ENCODE data around the gene C4B. TPM values are rescaled to one million over a fixed set of nuclear protein-coding genes. Genes with fewer than 3 reads are reported as not detected.

C4B gene
- total and polyA plus RNA-seq, 9 of the 15 experiments (the other 6 are each of a cell fraction or from before 2014, with no cell fraction given) = 0.32 to 8.8 (median 5.4) TPM

GRCh38 chr6:32056254-32056653, 41.7 kb downstream of the C4B start:
- POLR2A ChIA-PET = no interaction called here
- BruUV-seq (replicated peaks) = no TSS peak

More at GRCh38 chr6:32056254-32056653, 41.7 kb downstream of the C4B start:
- no peak overlapping the region for H3K27ac ChIP-seq (ENCODE audit: extremely low read depth, low read depth, low read length)
- no peak for FAIRE-seq
- peaks cover 0 to 26% of the 10 kb centered on the region in 2 experiments; a peak in 2 of 5 replicates for H3K4me1 ChIP-seq (replicated peaks in 1 of 2; ENCODE audit: control insufficient read depth in 2 of 2, insufficient read depth in 2 of 2, low read length in 2 of 2)
- in situ Hi-C loops (cut with MboI) (no loop called here), intact Hi-C loops (cut with micrococcal nuclease) (no loop called here)
- no peaks in the 10 kb centered on the region for H3K79me2 ChIP-seq (ENCODE audit: control insufficient read depth, insufficient read depth, low read length)
- H3K9me3 ChIP-seq (replicated peaks; ENCODE audit: control insufficient read depth, insufficient read depth, low read depth, low read length) = no peaks in the 10 kb centered on the region
- TF ChIP-seq ZNF23 (CRISPR knock-in tag; IDR thresholded peaks at IDR 0.05) (no peak), KAT8 (IDR thresholded peaks at IDR 0.05; ENCODE audit: low read depth) (no peak), POLR2G (IDR thresholded peaks at IDR 0.05; ENCODE audit: low read depth, low read length) (no peak), HEY1 (CRISPR knock-in tag; IDR thresholded peaks at IDR 0.05; ENCODE audit: borderline replicate concordance) (no peak)
- TF ChIP-seq, protein P1, sequence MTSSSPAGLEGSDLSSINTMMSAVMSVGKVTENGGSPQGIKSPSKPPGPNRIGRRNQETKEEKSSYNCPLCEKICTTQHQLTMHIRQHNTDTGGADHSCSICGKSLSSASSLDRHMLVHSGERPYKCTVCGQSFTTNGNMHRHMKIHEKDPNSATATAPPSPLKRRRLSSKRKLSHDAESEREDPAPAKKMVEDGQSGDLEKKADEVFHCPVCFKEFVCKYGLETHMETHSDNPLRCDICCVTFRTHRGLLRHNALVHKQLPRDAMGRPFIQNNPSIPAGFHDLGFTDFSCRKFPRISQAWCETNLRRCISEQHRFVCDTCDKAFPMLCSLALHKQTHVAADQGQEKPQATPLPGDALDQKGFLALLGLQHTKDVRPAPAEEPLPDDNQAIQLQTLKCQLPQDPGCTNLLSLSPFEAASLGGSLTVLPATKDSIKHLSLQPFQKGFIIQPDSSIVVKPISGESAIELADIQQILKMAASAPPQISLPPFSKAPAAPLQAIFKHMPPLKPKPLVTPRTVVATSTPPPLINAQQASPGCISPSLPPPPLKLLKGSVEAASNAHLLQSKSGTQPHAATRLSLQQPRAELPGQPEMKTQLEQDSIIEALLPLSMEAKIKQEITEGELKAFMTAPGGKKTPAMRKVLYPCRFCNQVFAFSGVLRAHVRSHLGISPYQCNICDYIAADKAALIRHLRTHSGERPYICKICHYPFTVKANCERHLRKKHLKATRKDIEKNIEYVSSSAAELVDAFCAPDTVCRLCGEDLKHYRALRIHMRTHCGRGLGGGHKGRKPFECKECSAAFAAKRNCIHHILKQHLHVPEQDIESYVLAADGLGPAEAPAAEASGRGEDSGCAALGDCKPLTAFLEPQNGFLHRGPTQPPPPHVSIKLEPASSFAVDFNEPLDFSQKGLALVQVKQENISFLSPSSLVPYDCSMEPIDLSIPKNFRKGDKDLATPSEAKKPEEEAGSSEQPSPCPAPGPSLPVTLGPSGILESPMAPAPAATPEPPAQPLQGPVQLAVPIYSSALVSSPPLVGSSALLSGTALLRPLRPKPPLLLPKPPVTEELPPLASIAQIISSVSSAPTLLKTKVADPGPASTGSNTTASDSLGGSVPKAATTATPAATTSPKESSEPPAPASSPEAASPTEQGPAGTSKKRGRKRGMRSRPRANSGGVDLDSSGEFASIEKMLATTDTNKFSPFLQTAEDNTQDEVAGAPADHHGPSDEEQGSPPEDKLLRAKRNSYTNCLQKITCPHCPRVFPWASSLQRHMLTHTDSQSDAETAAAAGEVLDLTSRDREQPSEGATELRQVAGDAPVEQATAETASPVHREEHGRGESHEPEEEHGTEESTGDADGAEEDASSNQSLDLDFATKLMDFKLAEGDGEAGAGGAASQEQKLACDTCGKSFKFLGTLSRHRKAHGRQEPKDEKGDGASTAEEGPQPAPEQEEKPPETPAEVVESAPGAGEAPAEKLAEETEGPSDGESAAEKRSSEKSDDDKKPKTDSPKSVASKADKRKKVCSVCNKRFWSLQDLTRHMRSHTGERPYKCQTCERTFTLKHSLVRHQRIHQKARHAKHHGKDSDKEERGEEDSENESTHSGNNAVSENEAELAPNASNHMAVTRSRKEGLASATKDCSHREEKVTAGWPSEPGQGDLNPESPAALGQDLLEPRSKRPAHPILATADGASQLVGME (CRISPR knock-in tag; IDR thresholded peaks at IDR 0.05) = no peak
- DNase-seq (ENCODE audit: extremely low read depth in 1 of 4, low spot score in 3 of 4) = no peak
- no peak overlapping the region for H3K4me2 ChIP-seq (ENCODE audit: insufficient read depth, low read length)
- H3K36me3 ChIP-seq (ENCODE audit: control insufficient read depth, insufficient read depth, low read length) = no peaks in the 10 kb centered on the region
- no peak overlapping the region for H2AFZ ChIP-seq (ENCODE audit: low read depth, low read length)
- H3K9me1 ChIP-seq (ENCODE audit: control insufficient read depth, insufficient read depth, low read length) = no peaks in the 10 kb centered on the region
- CTCF ChIA-PET (ENCODE audit: low intra/inter-chr PET ratio) = no interaction called here
- H3K4me3 ChIP-seq = no peak overlapping the region
- no peak overlapping the region for H3K9ac ChIP-seq (ENCODE audit: insufficient read depth in 1 of 2, low read depth in 2 of 2, low read length in 2 of 2)
- H4K20me1 ChIP-seq (replicated peaks; ENCODE audit: control insufficient read depth, insufficient read depth, low read length) = no peaks in the 10 kb centered on the region
- peaks cover 10 to 12% of the 10 kb centered on the region in 2 experiments; a peak in 4 of 5 replicates for H3K27me3 ChIP-seq (ENCODE audit: control insufficient read depth in 2 of 2, insufficient read depth in 2 of 2, low read length in 2 of 2)
- WGBS (ENCODE audit: insufficient coverage, low coverage, missing lambda C conversion rate) = 45% methylated on average over 7 of the region's 7 CpGs
- ATAC-seq = no peak

Measured in K562 (cell line).